Loucy (cell line): ENCODE measurements around the gene NRG2.

Source experiments
- H2AFZ ChIP-seq: fragments of 200-600 bp; sonication (generic); 2 replicates; pipeline ENCODE4 v1.6.0; 2016; ENCODE audit warnings: antibody characterized with exemption, mild to moderate bottlenecking, low read length, moderate library complexity
- H3F3A ChIP-seq: fragments of 200-600 bp; 2 replicates; pipeline ENCODE4 v1.6.0; 2016; ENCODE audit warnings: antibody characterized with exemption, low read depth, mild to moderate bottlenecking
- H3K27me3 ChIP-seq: fragments of 200-600 bp; sonication (generic); 2 replicates; pipeline ENCODE4 v1.6.1; 2014; ENCODE audit warnings: low read length, mild to moderate bottlenecking; ENCODE audit not compliant: insufficient read depth, poor library complexity, severe bottlenecking
- H3K36me3 ChIP-seq: fragments of 200-600 bp; sonication (generic); 2 replicates; pipeline ENCODE4 v1.6.1; 2016; ENCODE audit warnings: low read length; ENCODE audit not compliant: insufficient read depth
- H3K4me1 ChIP-seq: fragments of 200-600 bp; sonication (generic); 2 replicates; pipeline ENCODE4 v1.5.1; 2014; ENCODE audit warnings: low read length, mild to moderate bottlenecking; ENCODE audit not compliant: insufficient read depth, poor library complexity, severe bottlenecking
- H3K4me2 ChIP-seq: fragments of 200-600 bp; sonication (generic); 2 replicates; pipeline ENCODE4 v1.6.0; 2014; ENCODE audit warnings: antibody characterized with exemption, low read length, low read depth, mild to moderate bottlenecking; ENCODE audit not compliant: poor library complexity, severe bottlenecking
- H3K4me3 ChIP-seq: fragments of 200-600 bp; sonication (generic); 2 replicates; pipeline ENCODE4 v1.5.1; 2014; ENCODE audit warnings: low read length, mild to moderate bottlenecking, mixed read lengths; ENCODE audit not compliant: poor library complexity, severe bottlenecking
- H3K79me2 ChIP-seq: fragments of 200-600 bp; sonication (generic); 2 replicates; pipeline ENCODE4 v1.6.1; 2014; ENCODE audit warnings: low read length; ENCODE audit not compliant: insufficient read depth
- H3K9ac ChIP-seq: fragments of 200-600 bp; sonication (generic); 2 replicates; pipeline ENCODE4 v1.6.0; 2014; ENCODE audit warnings: mild to moderate bottlenecking, low read depth, low read length, moderate library complexity; ENCODE audit not compliant: poor library complexity, severe bottlenecking
- H3K9me2 ChIP-seq: fragments of 200-600 bp; sonication (generic); replicated peaks from 2 replicates; pipeline ENCODE4 v1.6.1; 2016; ENCODE audit warnings: low read depth, low read length, mixed read lengths
- H3K9me3 ChIP-seq: fragments of 200-600 bp; sonication (generic); 2 replicates; pipeline ENCODE4 v1.6.1; 2014; ENCODE audit warnings: mild to moderate bottlenecking, antibody characterized with exemption, low read length, low read depth; ENCODE audit not compliant: insufficient read depth
- H4K20me1 ChIP-seq: fragments of 200-600 bp; sonication (generic); 2 replicates; pipeline ENCODE4 v1.6.0; 2014; ENCODE audit warnings: antibody characterized with exemption, low read length, mild to moderate bottlenecking; ENCODE audit not compliant: insufficient read depth, poor library complexity, severe bottlenecking
- EZH2phosphoT487 ChIP-seq: fragments of 200-600 bp; IDR thresholded peaks from 2 replicates; pipeline ENCODE4 v1.6.1; 2018; ENCODE audit warnings: antibody characterized with exemption, mild to moderate bottlenecking, moderate library complexity, borderline replicate concordance
- TF ChIP-seq, protein P1 (sequence below): fragments of 200-600 bp; sonication (generic); conservative IDR thresholded peaks from 2 replicates; pipeline ENCODE4 v1.5.1; 2014; ENCODE audit warnings: mild to moderate bottlenecking, antibody characterized with exemption, low read length

Gene NRG2

DNA sequence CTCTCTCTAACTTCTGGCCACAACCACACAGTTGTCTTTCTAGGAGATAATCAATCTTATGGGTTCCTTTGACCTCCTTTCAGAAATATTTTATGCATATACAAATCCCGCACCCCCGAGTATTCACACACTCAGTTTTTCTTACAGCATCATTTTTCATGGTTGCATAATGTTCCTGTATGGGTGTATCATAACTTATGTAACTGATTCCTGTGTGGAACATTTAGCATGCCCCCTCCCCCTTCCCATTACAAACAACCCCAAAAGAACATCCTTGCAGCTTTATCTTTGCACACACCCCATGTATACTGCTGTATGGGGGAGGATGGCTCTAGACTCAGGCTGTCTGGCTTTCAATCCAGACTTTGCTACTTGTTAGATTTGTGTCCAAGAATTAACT is 153.7 kb downstream of the NRG2 start:
- H4K20me1 ChIP-seq: no peaks in the 10 kb centered on the region
- no peaks in the 10 kb centered on the region for H3K9me2 ChIP-seq
- TF ChIP-seq, protein P1, sequence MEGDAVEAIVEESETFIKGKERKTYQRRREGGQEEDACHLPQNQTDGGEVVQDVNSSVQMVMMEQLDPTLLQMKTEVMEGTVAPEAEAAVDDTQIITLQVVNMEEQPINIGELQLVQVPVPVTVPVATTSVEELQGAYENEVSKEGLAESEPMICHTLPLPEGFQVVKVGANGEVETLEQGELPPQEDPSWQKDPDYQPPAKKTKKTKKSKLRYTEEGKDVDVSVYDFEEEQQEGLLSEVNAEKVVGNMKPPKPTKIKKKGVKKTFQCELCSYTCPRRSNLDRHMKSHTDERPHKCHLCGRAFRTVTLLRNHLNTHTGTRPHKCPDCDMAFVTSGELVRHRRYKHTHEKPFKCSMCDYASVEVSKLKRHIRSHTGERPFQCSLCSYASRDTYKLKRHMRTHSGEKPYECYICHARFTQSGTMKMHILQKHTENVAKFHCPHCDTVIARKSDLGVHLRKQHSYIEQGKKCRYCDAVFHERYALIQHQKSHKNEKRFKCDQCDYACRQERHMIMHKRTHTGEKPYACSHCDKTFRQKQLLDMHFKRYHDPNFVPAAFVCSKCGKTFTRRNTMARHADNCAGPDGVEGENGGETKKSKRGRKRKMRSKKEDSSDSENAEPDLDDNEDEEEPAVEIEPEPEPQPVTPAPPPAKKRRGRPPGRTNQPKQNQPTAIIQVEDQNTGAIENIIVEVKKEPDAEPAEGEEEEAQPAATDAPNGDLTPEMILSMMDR: no peak
- TF ChIP-seq EZH2phosphoT487: no peak
- H3K27me3 ChIP-seq: no peaks in the 10 kb centered on the region
- no peaks in the 10 kb centered on the region for H3K79me2 ChIP-seq
- no peaks in the 10 kb centered on the region for H3K36me3 ChIP-seq
- no peaks in the 10 kb centered on the region for H3F3A ChIP-seq
- no peak overlapping the region for H3K4me3 ChIP-seq
- H3K4me2 ChIP-seq: no peak overlapping the region
- no peak overlapping the region for H2AFZ ChIP-seq
- no peak overlapping the region for H3K9ac ChIP-seq
- H3K9me3 ChIP-seq: no peaks in the 10 kb centered on the region
- H3K4me1 ChIP-seq: no peaks in the 10 kb centered on the region

DNA sequence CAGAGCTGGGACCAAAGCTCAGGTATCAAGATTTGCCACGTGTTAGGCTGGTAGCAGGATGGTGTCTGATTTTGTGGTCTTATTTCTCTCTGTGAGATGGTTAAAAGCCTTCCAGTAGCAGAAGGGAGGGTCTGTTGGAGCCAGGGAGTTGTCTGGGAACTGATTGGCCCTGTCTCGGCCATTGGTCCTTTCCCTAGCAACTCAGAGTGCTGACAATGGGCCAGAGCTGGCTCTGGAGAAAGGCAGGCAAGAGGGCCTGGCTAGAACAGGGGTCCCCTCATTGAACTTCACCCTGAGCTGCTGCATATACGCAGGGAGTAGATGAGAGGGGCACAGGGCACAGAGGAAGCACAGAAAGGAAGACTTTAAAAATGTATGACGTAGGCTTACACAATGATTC is 154.7 kb downstream of the NRG2 start:
- Histone ChIP-seq H2AFZ (no peak overlapping the region), H3K9ac (no peak overlapping the region), H4K20me1 (no peaks in the 10 kb centered on the region), H3K27me3 (no peaks in the 10 kb centered on the region), H3K4me3 (no peak overlapping the region), H3K79me2 (no peaks in the 10 kb centered on the region), H3F3A (no peaks in the 10 kb centered on the region), H3K4me1 (no peaks in the 10 kb centered on the region), H3K9me2 (no peaks in the 10 kb centered on the region), H3K36me3 (no peaks in the 10 kb centered on the region), H3K9me3 (no peaks in the 10 kb centered on the region), H3K4me2 (no peak overlapping the region)
- TF ChIP-seq, protein P1: no peak
- no peak for TF ChIP-seq EZH2phosphoT487

DNA sequence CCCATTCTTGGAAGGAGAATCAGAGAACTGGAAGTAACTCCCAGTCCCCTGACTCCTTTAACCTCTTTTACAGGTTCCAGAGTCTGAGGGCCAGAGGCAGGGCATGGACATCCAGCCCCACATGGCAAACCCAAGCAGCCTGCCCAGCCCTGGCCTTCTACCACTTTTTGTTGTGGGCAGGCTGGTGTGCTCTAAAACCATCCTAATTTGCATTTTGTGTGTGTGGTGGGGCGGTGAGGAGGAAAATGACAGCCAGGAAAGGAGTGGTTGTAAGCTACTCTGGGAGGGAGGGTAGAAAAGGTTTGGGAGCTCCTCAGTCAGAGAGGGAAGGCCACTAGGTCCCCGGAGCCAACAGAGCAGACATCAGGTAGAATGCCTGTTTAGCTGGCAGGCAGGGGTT is 156.9 kb downstream of the NRG2 start:
- Histone ChIP-seq H3K27me3 (no peaks in the 10 kb centered on the region), H3K4me1 (no peaks in the 10 kb centered on the region), H2AFZ (no peak overlapping the region), H3K4me3 (no peak overlapping the region), H3K4me2 (no peak overlapping the region), H3K36me3 (no peaks in the 10 kb centered on the region), H4K20me1 (no peaks in the 10 kb centered on the region), H3K9me3 (no peaks in the 10 kb centered on the region), H3F3A (no peaks in the 10 kb centered on the region), H3K9ac (no peak overlapping the region), H3K9me2 (no peaks in the 10 kb centered on the region), H3K79me2 (no peaks in the 10 kb centered on the region)
- no peak for TF ChIP-seq EZH2phosphoT487
- TF ChIP-seq, protein P1: no peak
